ENCODE measurements around the gene EPHA6.

- TF ChIP-seq EZH2 (IDR thresholded peaks at IDR 0.05; ENCODE audit: borderline replicate concordance, low read depth, low read length, severe bottlenecking) = no peak
- TF ChIP-seq, protein P1, sequence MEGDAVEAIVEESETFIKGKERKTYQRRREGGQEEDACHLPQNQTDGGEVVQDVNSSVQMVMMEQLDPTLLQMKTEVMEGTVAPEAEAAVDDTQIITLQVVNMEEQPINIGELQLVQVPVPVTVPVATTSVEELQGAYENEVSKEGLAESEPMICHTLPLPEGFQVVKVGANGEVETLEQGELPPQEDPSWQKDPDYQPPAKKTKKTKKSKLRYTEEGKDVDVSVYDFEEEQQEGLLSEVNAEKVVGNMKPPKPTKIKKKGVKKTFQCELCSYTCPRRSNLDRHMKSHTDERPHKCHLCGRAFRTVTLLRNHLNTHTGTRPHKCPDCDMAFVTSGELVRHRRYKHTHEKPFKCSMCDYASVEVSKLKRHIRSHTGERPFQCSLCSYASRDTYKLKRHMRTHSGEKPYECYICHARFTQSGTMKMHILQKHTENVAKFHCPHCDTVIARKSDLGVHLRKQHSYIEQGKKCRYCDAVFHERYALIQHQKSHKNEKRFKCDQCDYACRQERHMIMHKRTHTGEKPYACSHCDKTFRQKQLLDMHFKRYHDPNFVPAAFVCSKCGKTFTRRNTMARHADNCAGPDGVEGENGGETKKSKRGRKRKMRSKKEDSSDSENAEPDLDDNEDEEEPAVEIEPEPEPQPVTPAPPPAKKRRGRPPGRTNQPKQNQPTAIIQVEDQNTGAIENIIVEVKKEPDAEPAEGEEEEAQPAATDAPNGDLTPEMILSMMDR (IDR thresholded peaks at IDR 0.05; ENCODE audit: borderline replicate concordance, extremely low read depth, low read length, poor library complexity, severe bottlenecking) = no peak
Observed at GRCh38 chr3:96844204-96844514, 29.8 kb downstream of the EPHA6 start.

Data from DND-41 (cell line).